ENCODE measurements around the gene SDR9C7. TPM values are rescaled to one million over a fixed set of nuclear protein-coding genes. Genes with fewer than 3 reads are reported as not detected.
"Not testable (repeated sequence)": the region's sequence is repeated elsewhere in the genome, so short reads cannot be mapped to it uniquely, and the experiment has no call there.

SDR9C7 gene
- under 1 TPM in 2 of 4 donors, not detected in 2; 0.26 to 0.49 TPM for total RNA-seq

DNA sequence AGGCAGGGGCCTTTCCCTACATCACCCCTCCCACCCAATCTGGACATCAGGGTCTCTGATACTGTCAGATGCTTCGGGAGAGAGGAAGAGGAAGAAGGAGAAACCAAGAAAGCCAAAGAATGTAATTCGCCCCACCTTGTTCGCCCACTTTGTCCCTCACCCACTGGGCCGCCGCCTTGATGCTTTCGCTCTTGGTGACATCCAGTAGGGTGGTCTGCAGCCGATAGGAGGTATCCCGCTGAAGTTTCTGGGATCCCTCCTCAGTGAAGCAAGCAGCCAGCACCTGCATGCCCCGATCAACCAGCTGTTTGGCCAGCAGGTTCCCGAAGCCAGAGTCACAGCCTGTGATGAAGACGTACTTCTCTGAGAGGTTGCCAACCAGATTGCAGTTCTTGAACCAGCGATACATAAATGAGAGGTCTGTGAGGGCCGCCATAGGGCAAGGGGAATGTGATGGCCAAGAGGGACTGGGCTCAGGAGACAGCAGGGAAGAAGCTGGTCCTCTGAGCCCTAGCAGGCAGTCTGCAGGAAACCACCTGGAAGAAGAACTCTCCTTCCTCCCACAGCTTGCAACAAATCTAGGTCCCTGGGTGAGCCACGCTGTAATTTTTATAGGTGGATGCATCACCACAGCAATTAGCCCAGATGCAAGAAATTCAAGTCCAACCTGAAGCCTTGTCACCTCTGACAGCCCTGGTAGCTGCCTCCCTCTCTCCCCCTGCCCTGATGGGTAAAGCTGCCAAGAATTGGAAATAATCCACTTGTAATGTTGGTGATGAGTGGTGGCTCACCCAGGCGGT is at the start of gene SDR9C7:
SDR9C7 (minus strand) TSS at position 583 of the 800 bp plus-strand sequence; CDS start at position 436, 147 bp downstream.
- Histone ChIP-seq H3K9me3 (no peaks in the 10 kb centered on the region), H3K27ac (no peak within 1 kb of the TSS), H3K27me3 (no peaks in the 10 kb centered on the region), H3K36me3 (no peaks in the 10 kb centered on the region), H3K4me1 (no peaks in the 10 kb centered on the region), H3K4me3 (no peak within 1 kb of the TSS)
- DNase-seq, result no peak
- intact Hi-C loops (cut with DNase I; ENCODE audit: low total_unique reads), result no loop called here
- TF ChIP-seq, protein P1, sequence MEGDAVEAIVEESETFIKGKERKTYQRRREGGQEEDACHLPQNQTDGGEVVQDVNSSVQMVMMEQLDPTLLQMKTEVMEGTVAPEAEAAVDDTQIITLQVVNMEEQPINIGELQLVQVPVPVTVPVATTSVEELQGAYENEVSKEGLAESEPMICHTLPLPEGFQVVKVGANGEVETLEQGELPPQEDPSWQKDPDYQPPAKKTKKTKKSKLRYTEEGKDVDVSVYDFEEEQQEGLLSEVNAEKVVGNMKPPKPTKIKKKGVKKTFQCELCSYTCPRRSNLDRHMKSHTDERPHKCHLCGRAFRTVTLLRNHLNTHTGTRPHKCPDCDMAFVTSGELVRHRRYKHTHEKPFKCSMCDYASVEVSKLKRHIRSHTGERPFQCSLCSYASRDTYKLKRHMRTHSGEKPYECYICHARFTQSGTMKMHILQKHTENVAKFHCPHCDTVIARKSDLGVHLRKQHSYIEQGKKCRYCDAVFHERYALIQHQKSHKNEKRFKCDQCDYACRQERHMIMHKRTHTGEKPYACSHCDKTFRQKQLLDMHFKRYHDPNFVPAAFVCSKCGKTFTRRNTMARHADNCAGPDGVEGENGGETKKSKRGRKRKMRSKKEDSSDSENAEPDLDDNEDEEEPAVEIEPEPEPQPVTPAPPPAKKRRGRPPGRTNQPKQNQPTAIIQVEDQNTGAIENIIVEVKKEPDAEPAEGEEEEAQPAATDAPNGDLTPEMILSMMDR (IDR thresholded peaks at IDR 0.05), result no peak
- no peak for TF ChIP-seq POLR2A (IDR thresholded peaks at IDR 0.05)

GRCh38 chr12:56983386-56983785 is 49.2 kb upstream of the SDR9C7 start:
- intact Hi-C loops (cut with DNase I; ENCODE audit: low total_unique reads), result no loop called here
- no peaks in the 10 kb centered on the region for H3K9me3 ChIP-seq

GRCh38 chr12:56982578-56983236 is 48.5 kb upstream of the SDR9C7 start:
- H3K27me3 ChIP-seq; H3K4me3 ChIP-seq; H3K9me3 ChIP-seq; DNase-seq; H3K36me3 ChIP-seq; H3K4me1 ChIP-seq; intact Hi-C loops (cut with DNase I; ENCODE audit: low total_unique reads); H3K27ac ChIP-seq: not testable (repeated sequence)

More at GRCh38 chr12:56983386-56983785, 49.2 kb upstream of the SDR9C7 start:
- H3K36me3 ChIP-seq, result no peaks in the 10 kb centered on the region
- H3K27ac ChIP-seq, result no peak overlapping the region
- H3K4me1 ChIP-seq, result peaks cover 0 to 5% of the 10 kb centered on the region in 2 donors
- no peaks in the 10 kb centered on the region for H3K27me3 ChIP-seq
- no peak for DNase-seq
- TF ChIP-seq, protein P1 (IDR thresholded peaks at IDR 0.05), result no peak
- no peak overlapping the region for H3K4me3 ChIP-seq

GRCh38 chr12:56980941-56981530 is 46.8 kb upstream of the SDR9C7 start:
- intact Hi-C loops (cut with DNase I; ENCODE audit: low total_unique reads), result no loop called here
- no peak overlapping the region for H3K27ac ChIP-seq
- no peaks in the 10 kb centered on the region for H3K27me3 ChIP-seq
- TF ChIP-seq, protein P1 (IDR thresholded peaks at IDR 0.05), result no peak
- no peak for TF ChIP-seq POLR2A (IDR thresholded peaks at IDR 0.05)
- H3K4me3 ChIP-seq, result no peak overlapping the region
- H3K9me3 ChIP-seq, result no peaks in the 10 kb centered on the region
- no peak for DNase-seq
- no peaks in the 10 kb centered on the region for H3K36me3 ChIP-seq
- H3K4me1 ChIP-seq, result no peaks in the 10 kb centered on the region

DNA sequence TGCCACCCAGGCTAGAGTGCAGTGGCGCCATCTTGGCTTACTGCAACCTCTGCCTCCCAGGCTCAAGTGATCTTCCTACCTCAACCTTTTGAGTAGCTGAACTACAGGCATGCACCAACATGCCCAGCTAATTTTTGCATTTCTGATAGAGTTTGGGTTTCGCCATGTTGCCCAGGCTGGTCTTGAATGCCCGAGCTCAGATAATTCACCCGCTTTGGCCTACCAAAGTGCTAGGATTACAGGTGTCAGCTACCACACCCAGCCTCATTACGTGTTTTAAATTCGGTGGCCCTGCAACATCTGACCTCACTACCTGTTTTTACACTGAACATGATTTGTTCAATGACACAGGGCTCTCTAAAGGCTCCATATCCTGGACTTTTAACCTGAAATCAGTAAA is 46.1 kb upstream of the SDR9C7 start:
- Histone ChIP-seq H3K27me3 (no peaks in the 10 kb centered on the region), H3K36me3 (no peaks in the 10 kb centered on the region), H3K4me1 (no peaks in the 10 kb centered on the region), H3K4me3 (no peak overlapping the region), H3K27ac (no peak overlapping the region), H3K9me3 (no peaks in the 10 kb centered on the region)
- TF ChIP-seq POLR2A (IDR thresholded peaks at IDR 0.05), result no peak
- TF ChIP-seq, protein P1 (IDR thresholded peaks at IDR 0.05), result no peak
- DNase-seq, result no peak
- intact Hi-C loops (cut with DNase I; ENCODE audit: low total_unique reads), result no loop called here
